VCaP (cell line): ENCODE data around the gene ABCC8.

Experiments used
- H3K27ac ChIP-seq: fragments of 450-650 bp; 2 replicates; pipeline ENCODE4 v1.5.1; 2017
- TF ChIP-seq, protein P1 (sequence below): fragments of 450-650 bp; conservative IDR thresholded peaks from 2 replicates; pipeline ENCODE4 v1.5.1; 2017; ENCODE audit warnings: mild to moderate bottlenecking, moderate library complexity

The ABCC8 gene

DNA sequence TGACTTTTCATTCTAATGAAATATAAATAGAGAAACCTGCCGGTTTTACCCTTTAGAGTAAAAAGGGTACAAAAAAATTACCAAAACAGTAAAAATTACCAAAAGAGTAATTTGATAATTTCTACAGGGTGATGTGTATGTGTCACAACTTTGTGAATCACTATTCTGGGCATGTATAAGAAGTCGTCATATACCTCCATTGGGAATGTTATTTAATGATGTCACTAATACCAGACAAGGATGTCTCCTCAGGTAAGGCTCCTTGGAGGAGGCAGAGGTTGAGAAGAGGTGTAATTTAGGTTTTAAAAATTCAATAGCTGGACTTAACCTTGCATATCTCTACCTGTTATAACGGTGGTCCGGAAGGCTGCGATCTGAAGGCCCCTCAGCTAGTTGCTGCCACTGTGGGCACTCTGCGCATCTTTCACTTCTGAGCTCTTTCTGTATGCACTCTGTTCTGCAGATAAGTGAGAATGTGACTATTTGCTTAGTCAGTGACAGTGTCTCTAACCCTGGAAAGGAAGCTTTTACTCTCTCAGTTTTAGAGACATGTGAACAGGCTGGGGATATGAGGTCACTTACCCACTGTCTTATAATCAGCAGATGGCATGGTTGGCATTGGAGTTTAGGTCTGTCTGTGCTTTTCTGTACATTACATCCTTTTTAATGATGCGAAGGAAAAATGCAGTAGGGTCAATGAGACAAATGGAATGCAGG lies 126.0 kb downstream of the ABCC8 start:
- TF ChIP-seq, protein P1, sequence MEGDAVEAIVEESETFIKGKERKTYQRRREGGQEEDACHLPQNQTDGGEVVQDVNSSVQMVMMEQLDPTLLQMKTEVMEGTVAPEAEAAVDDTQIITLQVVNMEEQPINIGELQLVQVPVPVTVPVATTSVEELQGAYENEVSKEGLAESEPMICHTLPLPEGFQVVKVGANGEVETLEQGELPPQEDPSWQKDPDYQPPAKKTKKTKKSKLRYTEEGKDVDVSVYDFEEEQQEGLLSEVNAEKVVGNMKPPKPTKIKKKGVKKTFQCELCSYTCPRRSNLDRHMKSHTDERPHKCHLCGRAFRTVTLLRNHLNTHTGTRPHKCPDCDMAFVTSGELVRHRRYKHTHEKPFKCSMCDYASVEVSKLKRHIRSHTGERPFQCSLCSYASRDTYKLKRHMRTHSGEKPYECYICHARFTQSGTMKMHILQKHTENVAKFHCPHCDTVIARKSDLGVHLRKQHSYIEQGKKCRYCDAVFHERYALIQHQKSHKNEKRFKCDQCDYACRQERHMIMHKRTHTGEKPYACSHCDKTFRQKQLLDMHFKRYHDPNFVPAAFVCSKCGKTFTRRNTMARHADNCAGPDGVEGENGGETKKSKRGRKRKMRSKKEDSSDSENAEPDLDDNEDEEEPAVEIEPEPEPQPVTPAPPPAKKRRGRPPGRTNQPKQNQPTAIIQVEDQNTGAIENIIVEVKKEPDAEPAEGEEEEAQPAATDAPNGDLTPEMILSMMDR = no peak
- H3K27ac ChIP-seq = no peak overlapping the region

DNA sequence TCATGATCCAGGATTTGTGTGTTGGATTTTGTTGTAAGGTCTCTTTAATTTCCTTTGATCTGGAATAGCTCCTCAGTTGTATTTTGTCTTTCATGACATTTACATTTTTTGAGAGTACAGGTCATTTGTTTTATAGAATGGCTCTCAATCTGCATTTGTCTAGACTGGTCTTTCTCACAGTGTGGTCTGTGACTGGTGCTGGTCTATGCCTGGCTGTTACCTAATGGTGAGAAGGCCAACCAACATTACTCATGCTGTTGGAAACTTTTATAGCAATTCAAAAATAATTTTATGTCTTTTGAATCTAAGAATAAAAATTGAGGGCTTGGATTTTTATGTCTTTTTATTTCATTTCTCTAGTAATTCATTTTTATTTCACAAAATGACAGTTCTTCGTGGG lies 129.0 kb downstream of the ABCC8 start:
- no peak overlapping the region for H3K27ac ChIP-seq
- TF ChIP-seq, protein P1 = no peak

DNA sequence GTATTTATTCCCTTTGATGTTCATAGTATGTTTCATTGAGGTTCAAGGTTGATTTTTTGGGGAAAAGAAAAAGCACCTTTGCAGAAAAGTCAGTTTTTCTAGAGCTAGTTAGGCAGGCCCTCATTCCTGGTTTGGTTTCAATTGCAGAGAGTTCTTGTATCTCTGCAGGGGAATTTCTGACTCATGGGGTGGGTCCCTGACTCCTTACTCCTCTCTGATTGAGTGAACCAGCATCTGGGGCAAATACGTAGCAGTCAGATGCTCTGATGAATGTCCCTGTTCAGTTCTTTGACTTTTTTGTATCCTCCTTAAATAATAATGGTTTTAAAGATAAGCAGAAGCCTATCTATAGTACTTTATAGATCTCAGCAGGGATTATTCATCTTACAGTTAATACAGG lies 132.7 kb downstream of the ABCC8 start:
- TF ChIP-seq, protein P1 = no peak
- no peak overlapping the region for H3K27ac ChIP-seq

DNA sequence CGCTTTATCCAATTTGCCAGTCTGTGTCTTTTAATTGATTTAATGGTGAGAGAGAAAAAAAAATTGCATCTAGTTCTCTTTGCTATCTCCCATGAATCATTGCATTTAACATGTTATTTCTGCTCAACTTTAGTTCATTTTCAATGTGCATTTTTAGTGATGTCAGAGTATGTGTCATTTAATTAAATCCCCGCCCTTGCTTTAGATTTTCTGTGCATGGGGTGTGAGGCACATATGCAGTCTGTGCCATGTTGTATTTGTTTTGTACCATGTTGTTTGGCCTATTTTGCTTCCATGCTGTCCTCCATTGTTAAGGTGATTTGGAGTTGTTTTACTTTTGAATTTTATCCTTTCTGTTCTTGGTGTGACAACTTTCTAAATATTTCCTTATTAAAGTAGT lies 133.4 kb downstream of the ABCC8 start:
- TF ChIP-seq, protein P1 = no peak
- no peak overlapping the region for H3K27ac ChIP-seq
